GM12878 (cell line): ENCODE data around the gene PCBP4. TPM values are rescaled to one million over a fixed set of nuclear protein-coding genes. Genes with fewer than 3 reads are reported as not detected.

Source experiments
- ATAC-seq: fragments of 200-7000 bp; cut with Tn5 transposase; 3 replicates; pipeline ENCODE4 v1.9.1; 2020; ENCODE audit warnings: mild to moderate bottlenecking, moderate library complexity
- BruUV-seq: library from RNA; stranded (reverse); fragments of 400-500 nt; replicated peaks from 2 replicates; lab custom pipeline; 2021; lab: Mats Ljungman, UMichigan
- CTCF ChIA-PET: fragments of 300-600 bp; sonication (Branson Sonifier 250); formaldehyde crosslinking; extraction: SDS; loops from one replicate; lab custom pipeline; 2021; ENCODE audit warnings: inconsistent platforms; lab: Yijun Ruan, JAX
- POLR2A ChIA-PET: fragments of 350-600 bp; formaldehyde crosslinking; extraction: SDS; loops from one replicate; lab custom pipeline; 2021; ENCODE audit warnings: inconsistent platforms; lab: Charles Lee
- RAD21 ChIA-PET: fragments of 300-600 bp; sonication (Branson Sonifier 250); formaldehyde crosslinking; loops from one replicate; lab custom pipeline; 2023; ENCODE audit warnings: antibody characterized with exemption; ENCODE audit not compliant: unreplicated experiment; lab: Charles Lee
- SMC1A ChIA-PET: fragments of 300-600 bp; sonication (Branson Sonifier 250); formaldehyde crosslinking; loops from one replicate; lab custom pipeline; 2023; ENCODE audit not compliant: unreplicated experiment, uncharacterized antibody; lab: Charles Lee
- DNase-seq: peaks from one replicate; pipeline ENCODE4 v3.0.0-alpha.2; 2011; ENCODE audit warnings: low read depth, low spot score
- FAIRE-seq: peaks from 3 replicates; lab custom pipeline; 2011; peaks lifted over from hg19 to GRCh38; lab: Jason Lieb, UNC
- H2AFZ ChIP-seq: 2 replicates; pipeline ENCODE4 v1.6.0; 2011; ENCODE audit warnings: low read depth, low read length, control low read depth; ENCODE audit not compliant: control insufficient read depth
- H3K27ac ChIP-seq: 2 replicates; pipeline ENCODE4 v1.5.1; 2011; ENCODE audit warnings: control low read depth; ENCODE audit not compliant: control insufficient read depth, insufficient read depth
- H3K27me3 ChIP-seq, 2 experiments: replicated peaks in 1 of 2; 2 replicates each; pipeline versions ENCODE4 v1.6.0 to v1.6.1; 2011; ENCODE audit warnings: low read length in 1 of 2; ENCODE audit not compliant: control insufficient read depth in 2 of 2, insufficient read depth in 2 of 2
- H3K36me3 ChIP-seq, 2 experiments: 2 replicates each; pipeline ENCODE4 v1.5.1; 2011; ENCODE audit warnings: low read length in 1 of 2; ENCODE audit not compliant: control insufficient read depth in 2 of 2, insufficient read depth in 2 of 2
- H3K4me1 ChIP-seq: 2 replicates; pipeline ENCODE4 v1.6.1; 2011; ENCODE audit warnings: mild to moderate bottlenecking, low read length, moderate library complexity, mixed read lengths; ENCODE audit not compliant: control insufficient read depth, insufficient read depth
- H3K4me2 ChIP-seq: 2 replicates; pipeline ENCODE4 v1.6.0; 2011; ENCODE audit warnings: control low read depth; ENCODE audit not compliant: control insufficient read depth, insufficient read depth
- H3K4me3 ChIP-seq: fragments of 200-600 bp; sonication (generic); 2 replicates; pipeline ENCODE4 v1.5.1; 2016
- H3K79me2 ChIP-seq: 2 replicates; pipeline ENCODE4 v1.6.0; 2011; ENCODE audit warnings: low read length; ENCODE audit not compliant: control insufficient read depth, insufficient read depth
- H3K9ac ChIP-seq: 2 replicates; pipeline ENCODE4 v1.8.0; 2011; ENCODE audit warnings: low read length, control low read depth, mixed read lengths; ENCODE audit not compliant: control insufficient read depth, insufficient read depth
- H3K9me3 ChIP-seq: replicated peaks from 3 replicates; pipeline ENCODE4 v1.5.1; 2011; ENCODE audit warnings: mild to moderate bottlenecking, low read length; ENCODE audit not compliant: control insufficient read depth, insufficient read depth
- H4K20me1 ChIP-seq: 2 replicates; pipeline ENCODE4 v1.6.0; 2011; ENCODE audit not compliant: control insufficient read depth, insufficient read depth
- CBX3 ChIP-seq: fragments of 200-600 bp; sonication (generic); IDR thresholded peaks from 2 replicates; pipeline ENCODE4 v1.6.1; 2016; ENCODE audit warnings: low read depth, borderline replicate concordance
- CHD2 ChIP-seq: IDR thresholded peaks from 2 replicates; pipeline ENCODE4 v1.6.1; 2011; ENCODE audit warnings: low read depth, low read length, improper control_type of control experiment, borderline replicate concordance
- EZH2 ChIP-seq: IDR thresholded peaks from 2 replicates; pipeline ENCODE4 v1.6.1; 2012; ENCODE audit warnings: low read depth, mild to moderate bottlenecking, control low read depth, inconsistent platforms, low read length, borderline replicate concordance; ENCODE audit not compliant: control insufficient read depth
- HDAC2 ChIP-seq: fragments of 200-600 bp; sonication (generic); IDR thresholded peaks from 2 replicates; pipeline ENCODE4 v1.6.1; 2017
- MEF2A ChIP-seq: IDR thresholded peaks from 2 replicates; pipeline ENCODE4 v1.6.1; 2011; ENCODE audit warnings: low read depth, mild to moderate bottlenecking, low read length, moderate library complexity; ENCODE audit not compliant: insufficient read depth
- MXI1 ChIP-seq: fragments of 150-350 bp; IDR thresholded peaks from 2 replicates; pipeline ENCODE4 v1.6.1; 2011; ENCODE audit warnings: low read depth, mild to moderate bottlenecking, inconsistent platforms, low read length, improper control_type of control experiment
- NBN ChIP-seq: fragments of 450-650 bp; IDR thresholded peaks from 2 replicates; pipeline ENCODE4 v1.6.1; 2016
- NFYB ChIP-seq: IDR thresholded peaks from 2 replicates; pipeline ENCODE4 v1.6.1; 2011; ENCODE audit warnings: low read depth, mild to moderate bottlenecking, low read length, improper control_type of control experiment, moderate library complexity; ENCODE audit not compliant: insufficient read depth
- NRF1 ChIP-seq: conservative IDR thresholded peaks from 2 replicates; pipeline ENCODE4 v1.6.1; 2011; ENCODE audit warnings: mild to moderate bottlenecking, low read depth, low read length, improper control_type of control experiment
- PML ChIP-seq: IDR thresholded peaks from 2 replicates; pipeline ENCODE4 v1.6.1; 2012; ENCODE audit warnings: low read length, inconsistent platforms
- SP1 ChIP-seq: IDR thresholded peaks from one replicate; pipeline ENCODE4 v1.6.1; 2011; ENCODE audit warnings: low read depth, low read length
- SRF ChIP-seq, 2 experiments: IDR thresholded peaks; 2 replicates each; pipeline ENCODE4 v1.6.1; 2011; ENCODE audit warnings: low read depth in 2 of 2, low read length in 2 of 2, mild to moderate bottlenecking in 1 of 2, moderate library complexity in 1 of 2
- ZBED1 ChIP-seq: IDR thresholded peaks from 2 replicates; pipeline ENCODE4 v1.6.1; 2016; ENCODE audit warnings: borderline replicate concordance
- ZBTB11 ChIP-seq: fragments of 450-650 bp; formaldehyde crosslinking; IDR thresholded peaks from 2 replicates; pipeline ENCODE4 v1.5.0; 2022; ENCODE audit warnings: mild to moderate bottlenecking, missing genetic modification characterization
- ZNF592 ChIP-seq: fragments of 450-650 bp; IDR thresholded peaks from 2 replicates; pipeline ENCODE4 v1.6.1; 2017; ENCODE audit warnings: mild to moderate bottlenecking, moderate library complexity
- ZNF622 ChIP-seq: fragments of 450-650 bp; IDR thresholded peaks from 2 replicates; pipeline ENCODE4 v1.6.1; 2017; ENCODE audit warnings: mild to moderate bottlenecking, inconsistent platforms
- WGBS: methylation state at CpG from one replicate; pipeline ENCODE4 v1.1.6; 2016; ENCODE audit warnings: low lambda C conversion rate; ENCODE audit not compliant: insufficient replicate concordance, insufficient coverage; ENCODE audit errors: missing lambda C conversion rate; 5-methylcytosine and 5-hydroxymethylcytosine counted together
- in situ Hi-C: fragments of 300-500 bp; cut with MboI; formaldehyde crosslinking; loops from 9 replicates; pipeline ENCODE4 v1.14.3; 2018; ENCODE audit warnings: mixed read lengths
- intact Hi-C: fragments of 100-400 bp; cut with micrococcal nuclease; formaldehyde crosslinking; loops from one replicate; pipeline ENCODE4 v1.14.2; 2022; ENCODE audit not compliant: unreplicated experiment
- polyA plus RNA-seq, 11 experiments: library from polyadenylated mRNA; depleted of rRNA in 4 of 11; unstranded in 6 of 11; stranded (reverse) in 5 of 11; fragments of >200 nt; fragmentation: Nextera tagmentation in 4 of 11; fragmentation: Illumina TruSeq in 1 of 11; extraction: Ambion mirVana in 4 of 11; extraction: Trizol in 1 of 11; gene quantifications; 1 replicate in 1 of 11; 2 replicates in 10 of 11; pipeline versions ENCODE4 v1.2.1 to v1.2.3, GENCODE V29; 2011 to 2016; ENCODE audit warnings: inconsistent platforms in 2 of 11, missing spikeins in 2 of 11, low read depth in 1 of 11
- total RNA-seq, 4 experiments: library from RNA; depleted of rRNA in 3 of 4; stranded (reverse); fragments of >200 nt in 3 of 4; fragmentation: Illumina TruSeq in 1 of 4; extraction: Trizol in 1 of 4; gene quantifications; 2 replicates each; pipeline versions ENCODE4 v1.2.1 to v1.2.3, GENCODE V29; 2013 to 2021
- TF ChIP-seq, protein P1 (sequence below): IDR thresholded peaks from 2 replicates; pipeline ENCODE4 v1.6.1; 2011; ENCODE audit warnings: borderline replicate concordance, low read depth, mild to moderate bottlenecking, moderate library complexity, mixed read lengths, low read length; ENCODE audit not compliant: insufficient read depth; ENCODE audit errors: extremely low read length

Gene PCBP4
- total and polyA plus RNA-seq, 10 of the 15 experiments (the other 5 are each of a cell fraction or from before 2014, with no cell fraction given), result 0.05 to 14.5 (median 4.2) TPM

DNA sequence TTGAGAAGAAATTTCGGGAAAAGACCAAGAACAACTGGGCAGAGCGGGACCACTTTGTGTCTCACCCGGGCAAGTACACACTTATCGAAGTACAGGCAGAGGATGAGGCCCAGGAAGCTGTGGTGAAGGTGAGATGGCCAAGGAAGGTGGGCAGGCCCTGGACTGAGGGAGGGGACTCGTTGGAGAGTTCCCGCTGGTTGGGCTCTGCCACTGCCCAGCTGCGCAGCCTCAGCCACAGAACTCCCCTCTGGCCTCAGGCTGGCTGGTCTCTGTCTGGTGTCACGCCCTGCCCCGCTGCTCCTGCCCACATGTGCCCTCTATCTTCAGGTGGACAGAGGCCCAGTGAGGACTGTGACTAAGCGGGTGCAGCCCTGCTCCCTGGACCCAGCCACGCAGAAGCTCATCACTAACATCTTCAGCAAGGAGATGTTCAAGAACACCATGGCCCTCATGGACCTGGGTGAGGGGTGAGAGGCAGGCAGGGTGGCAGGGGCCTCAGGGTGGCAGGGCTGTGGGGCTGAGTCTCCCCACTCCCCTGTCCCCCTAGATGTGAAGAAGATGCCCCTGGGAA, 22.7 kb downstream of the PCBP4 start:
- no peak for DNase-seq
- Histone ChIP-seq H3K4me2 (no peak overlapping the region), H3K9ac (no peak overlapping the region), H3K79me2 (peaks cover 25% of the 10 kb centered on the region), H3K27me3 (no peaks in the 10 kb centered on the region), H3K36me3 (peaks cover 0 to 2% of the 10 kb centered on the region in 2 experiments; a peak in 1 of 4 replicates), H3K27ac (no peak overlapping the region), H3K9me3 (no peaks in the 10 kb centered on the region), H2AFZ (no peak overlapping the region), H3K4me1 (peaks cover 11% of the 10 kb centered on the region), H4K20me1 (no peaks in the 10 kb centered on the region), H3K4me3 (no peak overlapping the region)
- no TSS peak for BruUV-seq
- intact Hi-C loops (no loop called here), in situ Hi-C loops (no loop called here)
- 98% methylated on average over 11 of the region's 11 CpGs for WGBS
- SMC1A ChIA-PET, result no interaction called here
- POLR2A ChIA-PET, result interaction anchor here (0.7 kb wide), 1 partner anchor 512 kb away, joined by 4 read pairs; no protein-coding TSS in a partner anchor
- CTCF ChIA-PET, result interaction anchor here (0.9 to 4.8 kb wide), 2 partner anchors 30 to 60 kb away, joined by 3 to 79 read pairs; partner anchors contain the start of genes ABHD14A and ABHD14B
- ATAC-seq, result no peak
- FAIRE-seq, result no peak
- RAD21 ChIA-PET, result no interaction called here
- TF ChIP-seq ZBED1 (no peak), ZNF592 (no peak), SP1 (no peak), PML (no peak), NFYB (no peak), CBX3 (no peak), MXI1 (no peak), MEF2A (no peak), NBN (no peak), ZNF622 (no peak), CHD2 (no peak), NRF1 (no peak), EZH2 (no peak), HDAC2 (no peak), SRF (IDR thresholded peaks at IDR 0.05; ENCODE audit: low read depth in 2 of 2, low read length in 2 of 2) (no peak), ZBTB11 (CRISPR knock-in tag) (no peak)
- TF ChIP-seq, protein P1, sequence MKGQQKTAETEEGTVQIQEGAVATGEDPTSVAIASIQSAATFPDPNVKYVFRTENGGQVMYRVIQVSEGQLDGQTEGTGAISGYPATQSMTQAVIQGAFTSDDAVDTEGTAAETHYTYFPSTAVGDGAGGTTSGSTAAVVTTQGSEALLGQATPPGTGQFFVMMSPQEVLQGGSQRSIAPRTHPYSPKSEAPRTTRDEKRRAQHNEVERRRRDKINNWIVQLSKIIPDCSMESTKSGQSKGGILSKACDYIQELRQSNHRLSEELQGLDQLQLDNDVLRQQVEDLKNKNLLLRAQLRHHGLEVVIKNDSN, result no peak
